HEK293 (cell line): Measurements from ENCODE around the gene ZNF423.

Source experiments
- CTCF ChIA-PET: fragments of 350-600 bp; formaldehyde crosslinking; extraction: SDS; loops from one replicate; lab custom pipeline; 2021; ENCODE audit warnings: antibody characterized with exemption; lab: Yijun Ruan, JAX
- POLR2A ChIA-PET: fragments of 300-600 bp; formaldehyde crosslinking; extraction: SDS; loops from one replicate; lab custom pipeline; 2020; ENCODE audit warnings: antibody characterized with exemption, inconsistent platforms; lab: Yijun Ruan, JAX
- H3K27ac ChIP-seq: fragments of 200-500 bp; sonication (Bioruptor generic); 2 replicates; pipeline ENCODE4 v1.5.1; 2014; ENCODE audit warnings: low read depth, low read length, control low read depth, inconsistent platforms; ENCODE audit errors: extremely low read depth
- H3K36me3 ChIP-seq, 2 experiments: fragments of 200-500 bp in 1 of 2; sonication (Bioruptor generic) in 1 of 2; 1 replicate in 1 of 2; 2 replicates in 1 of 2; pipeline ENCODE4 v1.5.1; 2014 to 2017; ENCODE audit warnings: inconsistent platforms in 2 of 2, low read length in 2 of 2; ENCODE audit not compliant: control insufficient read depth in 2 of 2, insufficient read depth in 1 of 2
- H3K4me1 ChIP-seq: fragments of 200-500 bp; sonication (Bioruptor generic); 2 replicates; pipeline ENCODE4 v1.5.1; 2014; ENCODE audit warnings: mild to moderate bottlenecking, low read length, inconsistent platforms; ENCODE audit not compliant: control insufficient read depth, insufficient read depth
- H3K4me3 ChIP-seq: 2 replicates; pipeline ENCODE4 v1.5.1; 2011; ENCODE audit warnings: low read depth, mild to moderate bottlenecking, control low read depth, low read length, moderate library complexity
- H3K9me3 ChIP-seq: fragments of 200-500 bp; sonication (Bioruptor generic); 2 replicates; pipeline ENCODE4 v1.5.1; 2014; ENCODE audit warnings: low read depth, low read length, inconsistent platforms; ENCODE audit not compliant: control insufficient read depth, insufficient read depth
- KLF9 ChIP-seq: fragments of 450-650 bp; formaldehyde crosslinking; IDR thresholded peaks from 2 replicates; pipeline ENCODE4 v1.5.1; 2016; ENCODE audit warnings: missing biosample characterization, missing genetic modification characterization, low read depth
- ZFP3 ChIP-seq: fragments of 450-650 bp; formaldehyde crosslinking; IDR thresholded peaks from 2 replicates; pipeline ENCODE4 v1.5.1; 2016; ENCODE audit warnings: low read depth, missing biosample characterization, missing genetic modification characterization
- ZNF112 ChIP-seq: fragments of 450-650 bp; formaldehyde crosslinking; IDR thresholded peaks from 2 replicates; pipeline ENCODE4 v1.5.0; 2017; ENCODE audit warnings: missing biosample characterization, missing genetic modification characterization
- ZNF239 ChIP-seq: fragments of 450-650 bp; formaldehyde crosslinking; IDR thresholded peaks from 2 replicates; pipeline ENCODE4 v1.5.1; 2016; ENCODE audit warnings: missing biosample characterization, missing genetic modification characterization
- ZNF311 ChIP-seq: fragments of 450-650 bp; formaldehyde crosslinking; IDR thresholded peaks from 2 replicates; pipeline ENCODE4 v1.5.1; 2017; ENCODE audit warnings: missing biosample characterization, missing genetic modification characterization, borderline replicate concordance
- ZNF530 ChIP-seq: fragments of 450-650 bp; formaldehyde crosslinking; IDR thresholded peaks from 2 replicates; pipeline ENCODE4 v1.5.1; 2016; ENCODE audit warnings: low read depth, missing biosample characterization, missing genetic modification characterization
- ZNF600 ChIP-seq: fragments of 450-650 bp; formaldehyde crosslinking; IDR thresholded peaks from 2 replicates; pipeline ENCODE4 v1.5.1; 2016; ENCODE audit warnings: missing biosample characterization, missing genetic modification characterization
- ZNF623 ChIP-seq: fragments of 450-650 bp; formaldehyde crosslinking; IDR thresholded peaks from 2 replicates; pipeline ENCODE4 v1.5.1; 2016; ENCODE audit warnings: missing biosample characterization, missing genetic modification characterization
- ZNF768 ChIP-seq: fragments of 450-650 bp; formaldehyde crosslinking; IDR thresholded peaks from 2 replicates; pipeline ENCODE4 v1.5.1; 2018; ENCODE audit warnings: missing biosample characterization, mild to moderate bottlenecking, missing genetic modification characterization
- ZNF843 ChIP-seq: fragments of 450-650 bp; formaldehyde crosslinking; IDR thresholded peaks from 2 replicates; pipeline ENCODE4 v1.5.1; 2016; ENCODE audit warnings: missing biosample characterization, missing genetic modification characterization
- ZSCAN16 ChIP-seq: fragments of 450-650 bp; formaldehyde crosslinking; IDR thresholded peaks from 2 replicates; pipeline ENCODE4 v1.5.1; 2016; ENCODE audit warnings: missing biosample characterization, missing genetic modification characterization
- TF ChIP-seq, protein P1 (sequence below): fragments of 450-650 bp; formaldehyde crosslinking; IDR thresholded peaks from 2 replicates; pipeline ENCODE4 v1.5.1; 2017; ENCODE audit warnings: missing biosample characterization, mild to moderate bottlenecking, missing genetic modification characterization, moderate library complexity
- TF ChIP-seq, protein P2 (sequence below): fragments of 450-650 bp; formaldehyde crosslinking; IDR thresholded peaks from 2 replicates; pipeline ENCODE4 v1.5.1; 2017; ENCODE audit warnings: missing biosample characterization, missing genetic modification characterization

Gene ZNF423

GRCh38 chr16:49817754-49818507 lies 38.0 kb downstream of the ZNF423 start:
- H3K9me3 ChIP-seq = no peaks in the 10 kb centered on the region
- ChIA-PET CTCF (interaction anchor here (1.8 kb wide), 1 partner anchor 40 kb away, joined by 5 read pairs; no protein-coding TSS in a partner anchor), POLR2A (no interaction called here)
- no peak overlapping the region for H3K27ac ChIP-seq
- no peaks in the 10 kb centered on the region for H3K36me3 ChIP-seq
- H3K4me1 ChIP-seq = no peaks in the 10 kb centered on the region
- no peak overlapping the region for H3K4me3 ChIP-seq
- no peak for TF ChIP-seq ZNF623 (tag by site-specific recombination)
- TF ChIP-seq ZNF768 = peak; percentile 56; the same call in 1 of the 2 replicates
- no peak for TF ChIP-seq KLF9 (tag by site-specific recombination)
- TF ChIP-seq, protein P1, sequence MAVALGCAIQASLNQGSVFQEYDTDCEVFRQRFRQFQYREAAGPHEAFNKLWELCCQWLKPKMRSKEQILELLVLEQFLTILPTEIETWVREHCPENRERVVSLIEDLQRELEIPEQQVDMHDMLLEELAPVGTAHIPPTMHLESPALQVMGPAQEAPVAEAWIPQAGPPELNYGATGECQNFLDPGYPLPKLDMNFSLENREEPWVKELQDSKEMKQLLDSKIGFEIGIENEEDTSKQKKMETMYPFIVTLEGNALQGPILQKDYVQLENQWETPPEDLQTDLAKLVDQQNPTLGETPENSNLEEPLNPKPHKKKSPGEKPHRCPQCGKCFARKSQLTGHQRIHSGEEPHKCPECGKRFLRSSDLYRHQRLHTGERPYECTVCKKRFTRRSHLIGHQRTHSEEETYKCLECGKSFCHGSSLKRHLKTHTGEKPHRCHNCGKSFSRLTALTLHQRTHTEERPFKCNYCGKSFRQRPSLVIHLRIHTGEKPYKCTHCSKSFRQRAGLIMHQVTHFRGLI = no peak
- TF ChIP-seq ZNF239 = no peak

DNA sequence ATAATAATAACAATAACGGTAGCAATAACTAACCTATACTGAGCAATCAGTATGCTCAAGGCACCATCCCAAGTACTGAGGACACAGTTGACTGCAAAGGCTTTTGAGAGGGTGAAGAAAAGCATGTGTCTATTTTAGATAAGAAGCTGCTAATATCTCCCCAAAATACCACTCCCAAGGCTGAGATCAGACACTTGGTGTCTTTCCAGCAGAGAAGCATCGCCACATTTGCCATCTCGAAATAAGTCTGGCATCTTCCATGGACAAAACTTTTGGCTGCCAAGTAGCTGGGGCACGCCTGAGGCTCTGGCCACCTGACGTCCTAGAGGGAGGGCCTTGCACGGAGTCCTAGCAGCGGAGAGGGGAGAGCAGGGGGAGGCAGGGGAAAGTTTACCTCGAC lies 39.0 kb downstream of the ZNF423 start:
- CTCF ChIA-PET = interaction anchor here (1.8 kb wide), 1 partner anchor 41 kb away, joined by 5 read pairs; no protein-coding TSS in a partner anchor
- no peaks in the 10 kb centered on the region for H3K36me3 ChIP-seq
- POLR2A ChIA-PET = no interaction called here
- H3K27ac ChIP-seq = no peak overlapping the region
- H3K4me3 ChIP-seq = no peak overlapping the region
- no peaks in the 10 kb centered on the region for H3K9me3 ChIP-seq
- H3K4me1 ChIP-seq = no peaks in the 10 kb centered on the region
- TF ChIP-seq ZNF843 (no peak), ZNF112 (tag by site-specific recombination) (no peak), ZNF600 (no peak)

DNA sequence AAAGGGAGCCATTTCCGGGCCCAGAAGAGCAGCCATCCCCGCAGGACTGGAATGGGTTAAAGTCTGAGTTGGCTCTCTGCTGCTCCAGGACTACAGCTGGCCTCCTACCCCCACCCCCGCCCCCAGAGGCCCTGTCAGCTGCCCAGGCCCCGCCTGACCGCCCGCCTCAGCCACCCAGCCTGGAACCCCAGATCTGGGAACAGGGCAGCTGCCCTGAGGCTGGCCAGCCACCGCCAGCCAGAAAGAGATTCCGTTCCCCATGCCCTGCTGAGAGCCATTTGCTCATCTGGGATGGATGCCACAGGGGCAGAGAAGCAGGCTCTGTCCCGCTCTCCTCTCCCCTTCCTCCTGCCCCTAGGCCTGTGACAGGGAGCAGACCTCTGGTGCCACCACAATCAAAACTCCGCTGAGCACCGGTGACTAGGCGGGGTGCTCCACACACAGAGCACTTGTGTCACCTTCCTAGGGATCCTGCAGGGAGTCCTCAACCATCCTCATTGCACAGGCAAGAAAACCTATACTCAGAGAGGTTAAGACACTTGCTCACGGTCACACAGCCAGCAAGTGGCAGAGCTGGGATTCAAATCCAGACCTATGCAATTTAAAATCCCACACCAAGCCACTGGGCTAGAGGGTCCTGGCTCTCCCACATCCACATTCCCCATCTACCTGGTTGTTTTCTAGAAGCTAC lies 44.1 kb downstream of the ZNF423 start:
- CTCF ChIA-PET = interaction anchor here (0.5 kb wide), 1 partner anchor 1156 kb away, joined by 3 read pairs; no protein-coding TSS in a partner anchor
- no peaks in the 10 kb centered on the region for H3K4me1 ChIP-seq
- H3K4me3 ChIP-seq = no peak overlapping the region
- TF ChIP-seq, protein P2, sequence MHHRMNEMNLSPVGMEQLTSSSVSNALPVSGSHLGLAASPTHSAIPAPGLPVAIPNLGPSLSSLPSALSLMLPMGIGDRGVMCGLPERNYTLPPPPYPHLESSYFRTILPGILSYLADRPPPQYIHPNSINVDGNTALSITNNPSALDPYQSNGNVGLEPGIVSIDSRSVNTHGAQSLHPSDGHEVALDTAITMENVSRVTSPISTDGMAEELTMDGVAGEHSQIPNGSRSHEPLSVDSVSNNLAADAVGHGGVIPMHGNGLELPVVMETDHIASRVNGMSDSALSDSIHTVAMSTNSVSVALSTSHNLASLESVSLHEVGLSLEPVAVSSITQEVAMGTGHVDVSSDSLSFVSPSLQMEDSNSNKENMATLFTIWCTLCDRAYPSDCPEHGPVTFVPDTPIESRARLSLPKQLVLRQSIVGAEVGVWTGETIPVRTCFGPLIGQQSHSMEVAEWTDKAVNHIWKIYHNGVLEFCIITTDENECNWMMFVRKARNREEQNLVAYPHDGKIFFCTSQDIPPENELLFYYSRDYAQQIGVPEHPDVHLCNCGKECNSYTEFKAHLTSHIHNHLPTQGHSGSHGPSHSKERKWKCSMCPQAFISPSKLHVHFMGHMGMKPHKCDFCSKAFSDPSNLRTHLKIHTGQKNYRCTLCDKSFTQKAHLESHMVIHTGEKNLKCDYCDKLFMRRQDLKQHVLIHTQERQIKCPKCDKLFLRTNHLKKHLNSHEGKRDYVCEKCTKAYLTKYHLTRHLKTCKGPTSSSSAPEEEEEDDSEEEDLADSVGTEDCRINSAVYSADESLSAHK (tag by site-specific recombination) = no peak
- peak; percentile 57; the same call in 1 of the 2 replicates for TF ChIP-seq ZNF768
- TF ChIP-seq, all 188 proteins: peak for 1
- Histone ChIP-seq H3K36me3 (no peaks in the 10 kb centered on the region), H3K9me3 (no peaks in the 10 kb centered on the region), H3K27ac (no peak overlapping the region)
- POLR2A ChIA-PET = no interaction called here

DNA sequence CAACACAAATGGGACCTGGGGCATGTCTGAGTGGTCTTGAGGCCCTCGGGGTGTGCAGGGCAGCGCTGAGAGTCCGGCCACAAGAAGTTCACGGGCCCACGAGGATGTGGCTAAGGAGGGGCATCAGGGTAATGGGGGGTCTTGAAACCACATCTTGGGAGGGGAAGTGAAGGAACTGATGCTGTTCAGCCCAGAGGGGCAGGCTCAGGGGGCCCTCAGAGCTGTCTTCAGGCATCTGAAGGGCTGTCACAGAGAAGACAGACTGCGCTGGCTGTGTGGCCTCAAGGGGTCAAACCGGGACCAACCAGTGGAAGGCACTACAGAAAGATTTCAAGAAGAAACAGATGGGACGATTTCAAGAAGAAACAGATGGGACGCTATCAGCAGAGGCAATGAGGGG lies 45.1 kb downstream of the ZNF423 start:
- H3K27ac ChIP-seq = no peak overlapping the region
- CTCF ChIA-PET = no interaction called here
- no peaks in the 10 kb centered on the region for H3K9me3 ChIP-seq
- TF ChIP-seq ZNF843 = no peak
- no peak for TF ChIP-seq ZSCAN16
- no peak for TF ChIP-seq ZFP3
- TF ChIP-seq ZNF530 (tag by site-specific recombination) = no peak
- TF ChIP-seq, protein P2 (tag by site-specific recombination) = peak; percentile 87
- TF ChIP-seq ZNF311 (tag by site-specific recombination) = no peak
- TF ChIP-seq, all 188 proteins: peak for 1
- Histone ChIP-seq H3K4me3 (no peak overlapping the region), H3K4me1 (no peaks in the 10 kb centered on the region), H3K36me3 (no peaks in the 10 kb centered on the region)
- POLR2A ChIA-PET = interaction anchor here (0.5 kb wide), 1 partner anchor 1293 kb away, joined by 3 read pairs; no protein-coding TSS in a partner anchor
